IMR-90 (cell line): ENCODE data around the gene ABHD1. TPM values are rescaled to one million over a fixed set of nuclear protein-coding genes. Genes with fewer than 3 reads are reported as not detected.
A peak's percentile ranks its signal among the peaks of the same experiment; 100 is the strongest.

Experiments
- ATAC-seq: fragments of 200-7000 bp; cut with Tn5 transposase; 2 replicates; pipeline ENCODE4 v1.9.1; 2020; ENCODE audit warnings: low read depth, mild to moderate bottlenecking, moderate library complexity
- BruUV-seq: library from RNA; stranded (reverse); fragments of 400-500 nt; replicated peaks from 2 replicates; lab custom pipeline; 2021; lab: Mats Ljungman, UMichigan
- CTCF ChIA-PET: fragments of 300-600 bp; formaldehyde crosslinking; extraction: SDS; loops from one replicate; lab custom pipeline; 2021; ENCODE audit warnings: antibody characterized with exemption; lab: Yijun Ruan, JAX
- POLR2A ChIA-PET: fragments of 300-600 bp; sonication (Branson Sonifier 250); formaldehyde crosslinking; loops from one replicate; lab custom pipeline; 2022; ENCODE audit warnings: antibody characterized with exemption; ENCODE audit not compliant: unreplicated experiment; lab: Charles Lee
- DNase-seq: peaks from one replicate; pipeline ENCODE4 v3.0.0; 2013
- H2AFZ ChIP-seq: replicated peaks from 2 replicates; pipeline ENCODE3; 2013; ENCODE audit warnings: low read length, mild to moderate bottlenecking; ENCODE audit not compliant: poor library complexity
- H2AK5ac ChIP-seq: 2 replicates; pipeline ENCODE4 v1.6.1; 2013; ENCODE audit warnings: low read depth, low read length, inconsistent platforms
- H2AK9ac ChIP-seq: replicated peaks from 2 replicates; pipeline ENCODE3; 2013; ENCODE audit warnings: mild to moderate bottlenecking, low read depth, low read length, moderate library complexity; ENCODE audit not compliant: poor library complexity
- H2BK120ac ChIP-seq: 2 replicates; pipeline ENCODE4 v1.6.1; 2013; ENCODE audit warnings: low read depth, low read length, inconsistent platforms
- H2BK15ac ChIP-seq: 3 replicates; pipeline ENCODE4 v1.6.1; 2013; ENCODE audit warnings: low read depth, low read length, inconsistent platforms
- H2BK20ac ChIP-seq: 2 replicates; pipeline ENCODE4 v1.6.1; 2013; ENCODE audit warnings: low read depth, mild to moderate bottlenecking, inconsistent platforms, low read length, moderate library complexity
- H2BK5ac ChIP-seq: 2 replicates; pipeline ENCODE4 v1.6.1; 2013; ENCODE audit warnings: mild to moderate bottlenecking, low read depth, low read length, inconsistent platforms; ENCODE audit not compliant: poor library complexity, severe bottlenecking
- H3K14ac ChIP-seq: replicated peaks from 2 replicates; pipeline ENCODE4 v1.6.1; 2013; ENCODE audit warnings: low read depth, low read length, inconsistent platforms
- H3K18ac ChIP-seq: 2 replicates; pipeline ENCODE4 v1.6.1; 2013; ENCODE audit warnings: low read depth, low read length, control low read depth
- H3K23ac ChIP-seq: 2 replicates; pipeline ENCODE4 v1.6.1; 2013; ENCODE audit warnings: low read depth, low read length, inconsistent platforms
- H3K27ac ChIP-seq: 2 replicates; pipeline ENCODE4 v1.5.1; 2013; ENCODE audit warnings: mild to moderate bottlenecking, control low read depth, low read length; ENCODE audit not compliant: insufficient read depth
- H3K27me3 ChIP-seq: 2 replicates; pipeline ENCODE4 v1.6.1; 2013; ENCODE audit warnings: low read length; ENCODE audit not compliant: control insufficient read depth, insufficient read depth
- H3K36me3 ChIP-seq: 2 replicates; pipeline ENCODE4 v1.6.1; 2013; ENCODE audit warnings: low read length, mixed read lengths; ENCODE audit not compliant: control insufficient read depth, insufficient read depth
- H3K4ac ChIP-seq: 2 replicates; pipeline ENCODE4 v1.6.1; 2013; ENCODE audit warnings: low read depth, low read length, inconsistent platforms
- H3K4me1 ChIP-seq: 2 replicates; pipeline ENCODE4 v1.6.1; 2013; ENCODE audit warnings: low read length, mixed read lengths; ENCODE audit not compliant: control insufficient read depth, insufficient read depth
- H3K4me2 ChIP-seq: 2 replicates; pipeline ENCODE4 v1.6.1; 2013; ENCODE audit warnings: low read depth, mild to moderate bottlenecking, control low read depth, low read length, moderate library complexity
- H3K4me3 ChIP-seq: 2 replicates; pipeline ENCODE4 v1.5.1; 2013; ENCODE audit warnings: low read depth, mild to moderate bottlenecking, control low read depth, low read length, moderate library complexity; ENCODE audit not compliant: insufficient read depth
- H3K56ac ChIP-seq: 2 replicates; pipeline ENCODE4 v1.6.1; 2013; ENCODE audit warnings: low read length, inconsistent platforms; ENCODE audit not compliant: insufficient read depth; ENCODE audit errors: extremely low read depth
- H3K79me1 ChIP-seq, 2 experiments: 2 replicates each; pipeline ENCODE4 v1.6.1; 2013; ENCODE audit warnings: low read length in 2 of 2, inconsistent platforms in 1 of 2, low read depth in 1 of 2
- H3K9ac ChIP-seq: 2 replicates; pipeline ENCODE4 v1.6.1; 2013; ENCODE audit warnings: low read depth, low read length, control low read depth
- H3K9me1 ChIP-seq: 2 replicates; pipeline ENCODE4 v1.6.1; 2013; ENCODE audit warnings: low read length, inconsistent platforms; ENCODE audit not compliant: insufficient read depth
- H3K9me3 ChIP-seq: 2 replicates; pipeline ENCODE4 v1.6.1; 2013; ENCODE audit warnings: low read length; ENCODE audit not compliant: control insufficient read depth, insufficient read depth
- H4K20me1 ChIP-seq: 2 replicates; pipeline ENCODE4 v1.6.1; 2013; ENCODE audit warnings: low read length, inconsistent platforms; ENCODE audit not compliant: insufficient read depth
- H4K5ac ChIP-seq: 2 replicates; pipeline ENCODE4 v1.6.1; 2013; ENCODE audit warnings: mild to moderate bottlenecking, low read depth, low read length, control low read depth
- H4K8ac ChIP-seq, 2 experiments: 2 replicates each; pipeline ENCODE4 v1.6.1; 2013; ENCODE audit warnings: low read depth in 2 of 2, low read length in 2 of 2, control low read depth in 1 of 2, inconsistent platforms in 1 of 2
- H4K91ac ChIP-seq: 2 replicates; pipeline ENCODE4 v1.6.1; 2013; ENCODE audit warnings: low read depth, low read length, inconsistent platforms; ENCODE audit not compliant: insufficient read depth
- BHLHE40 ChIP-seq: fragments of 150-350 bp; IDR thresholded peaks from 2 replicates; pipeline ENCODE4 v1.6.1; 2016; ENCODE audit warnings: mild to moderate bottlenecking, low read depth, low read length
- CEBPB ChIP-seq: IDR thresholded peaks from 2 replicates; pipeline ENCODE4 v1.6.1; 2012; ENCODE audit warnings: low read depth, low read length, improper control_type of control experiment
- CHD1 ChIP-seq: IDR thresholded peaks from 2 replicates; pipeline ENCODE4 v1.6.1; 2012; ENCODE audit warnings: low read depth, low read length, improper control_type of control experiment
- FOS ChIP-seq: fragments of 150-350 bp; IDR thresholded peaks from 2 replicates; pipeline ENCODE4 v1.6.1; 2016; ENCODE audit warnings: low read depth, low read length
- MAFK ChIP-seq: IDR thresholded peaks from 2 replicates; pipeline ENCODE4 v1.6.1; 2012; ENCODE audit warnings: low read depth, low read length, improper control_type of control experiment
- MAZ ChIP-seq: IDR thresholded peaks from 2 replicates; pipeline ENCODE4 v1.6.1; 2012; ENCODE audit warnings: low read depth, mild to moderate bottlenecking, low read length, improper control_type of control experiment, moderate library complexity, borderline replicate concordance
- MXI1 ChIP-seq: IDR thresholded peaks from 2 replicates; pipeline ENCODE4 v1.6.1; 2012; ENCODE audit warnings: low read depth, mild to moderate bottlenecking, low read length, moderate library complexity, borderline replicate concordance
- NFE2L2 ChIP-seq: fragments of 150-350 bp; IDR thresholded peaks from 2 replicates; pipeline ENCODE4 v1.6.1; 2016; ENCODE audit warnings: low read depth, mild to moderate bottlenecking, low read length
- POLR2A ChIP-seq: IDR thresholded peaks from 2 replicates; pipeline ENCODE4 v1.6.1; 2012; ENCODE audit warnings: mild to moderate bottlenecking, low read depth, low read length
- RAD21 ChIP-seq: IDR thresholded peaks from 2 replicates; pipeline ENCODE4 v1.6.1; 2012; ENCODE audit warnings: low read length, improper control_type of control experiment
- RCOR1 ChIP-seq: IDR thresholded peaks from 2 replicates; pipeline ENCODE4 v1.6.1; 2012; ENCODE audit warnings: mild to moderate bottlenecking, low read length, improper control_type of control experiment; ENCODE audit not compliant: insufficient replicate concordance
- RFX5 ChIP-seq: IDR thresholded peaks from 2 replicates; pipeline ENCODE4 v1.8.0; 2012; ENCODE audit warnings: low read depth, mild to moderate bottlenecking, low read length, moderate library complexity
- SMC3 ChIP-seq: fragments of 150-350 bp; IDR thresholded peaks from 2 replicates; pipeline ENCODE4 v1.6.1; 2016; ENCODE audit warnings: low read depth, mild to moderate bottlenecking, antibody characterized with exemption, low read length, moderate library complexity
- WGBS, 2 experiments: methylation state at CpG; one replicate each; pipeline versions ENCODE4 v1.1.5 to v1.1.7; 2013; ENCODE audit warnings: missing lambda C conversion rate in 2 of 2; ENCODE audit not compliant: insufficient read length in 1 of 2; ENCODE audit errors: extremely low coverage in 2 of 2; 5-methylcytosine and 5-hydroxymethylcytosine counted together
- dilution Hi-C: fragments of 300-500 bp; cut with HindIII; formaldehyde crosslinking; loops from one replicate; pipeline ENCODE4 v1.14.3; 2018; ENCODE audit warnings: low sequenced_read_pairs; ENCODE audit not compliant: unreplicated experiment
- in situ Hi-C: fragments of 300-500 bp; cut with MboI; formaldehyde crosslinking; loops from 3 replicates; pipeline ENCODE4 v1.14.3; 2019; ENCODE audit warnings: low sequenced_read_pairs, inconsistent platforms, mixed read lengths
- intact Hi-C: fragments of 100-400 bp; cut with micrococcal nuclease; formaldehyde crosslinking; loops from 2 replicates; pipeline ENCODE4 v1.10.0; 2022
- polyA plus RNA-seq, 3 experiments: library from polyadenylated mRNA; depleted of rRNA; stranded (reverse); fragments of >200 nt; gene quantifications; 2 replicates each; pipeline ENCODE4 v1.2.3, GENCODE V29; 2012; ENCODE audit warnings: low replicate concordance in 1 of 3
- total RNA-seq: library from RNA; depleted of rRNA; stranded (reverse); fragments of >200 nt; gene quantifications from 2 replicates; pipeline ENCODE4 v1.2.3, GENCODE V29; 2012
- TF ChIP-seq, protein P1 (sequence below): fragments of 150-350 bp; IDR thresholded peaks from 2 replicates; pipeline ENCODE4 v1.6.1; 2016; ENCODE audit warnings: low read depth, mild to moderate bottlenecking, low read length, moderate library complexity, borderline replicate concordance
- TF ChIP-seq, protein P2 (sequence below): conservative IDR thresholded peaks from 2 replicates; pipeline ENCODE4 v1.5.1; 2012; ENCODE audit warnings: mild to moderate bottlenecking, low read depth, low read length, improper control_type of control experiment
- TF ChIP-seq, protein P3 (sequence below): fragments of 150-350 bp; IDR thresholded peaks from 2 replicates; pipeline ENCODE4 v1.6.1; 2017; ENCODE audit warnings: mild to moderate bottlenecking, antibody characterized with exemption, low read length, low read depth

ABHD1 gene
- total and polyA plus RNA-seq, 2 of the 4 experiments (the other 2 are of a cell fraction), result 0.24 TPM; not detected in 1

DNA sequence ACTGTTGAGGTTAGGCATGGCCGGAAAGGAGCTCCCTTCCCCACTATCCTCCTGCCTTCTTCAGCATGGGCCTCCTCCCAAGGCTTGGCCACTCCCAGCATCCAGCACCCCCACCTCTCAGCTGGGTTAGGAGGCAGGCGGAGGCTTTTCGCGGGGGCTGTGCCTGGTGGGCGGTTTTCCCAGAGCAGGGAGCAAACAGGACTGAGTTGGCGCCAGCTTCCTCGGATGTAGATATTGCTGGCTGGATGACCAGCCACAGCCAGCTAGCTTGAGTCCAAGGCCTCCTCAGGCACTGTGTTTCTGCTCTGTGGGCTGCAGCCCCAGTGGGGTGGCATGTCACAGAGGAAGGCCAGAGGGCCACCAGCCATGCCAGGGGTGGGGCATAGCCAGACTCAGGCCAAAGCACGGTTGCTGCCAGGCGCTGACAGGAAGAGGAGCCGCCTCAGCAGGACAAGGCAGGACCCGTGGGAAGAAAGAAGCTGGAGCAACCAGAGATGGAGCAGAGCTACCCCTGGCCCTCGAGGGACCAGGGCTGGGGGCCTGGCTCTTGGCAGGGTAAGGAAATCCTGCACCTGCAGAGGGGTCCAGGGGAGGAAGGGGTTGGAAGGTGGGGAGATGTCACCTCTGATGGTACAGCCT is 25.3 kb downstream of the ABHD1 start, which contains the start of gene TCF23:
TSS of gene TCF23 (plus strand) at position 204 of the 639 bp plus-strand sequence. CDS start at position 334, 130 bp downstream.
- BruUV-seq, result no TSS peak
- no peaks in the 10 kb centered on the region for H3K9me3 ChIP-seq
- no peak for DNase-seq
- H3K9me1 ChIP-seq, result no peaks in the 10 kb centered on the region; the same call in 1 of the 2 replicates
- intact Hi-C loops (no loop called here), dilution Hi-C loops (no loop called here), in situ Hi-C loops (no loop called here)
- H3K36me3 ChIP-seq, result no peaks in the 10 kb centered on the region
- H2BK20ac ChIP-seq, result no peak within 1 kb of the TSS
- no peak within 1 kb of the TSS for H2AK5ac ChIP-seq
- H4K91ac ChIP-seq, result no peak within 1 kb of the TSS
- H3K14ac ChIP-seq, result no peak within 1 kb of the TSS
- no peaks in the 10 kb centered on the region for H4K20me1 ChIP-seq
- no peak within 1 kb of the TSS for H2BK5ac ChIP-seq
- peak within 1 kb of the TSS; percentile 5 for H2AFZ ChIP-seq
- H3K4ac ChIP-seq, result no peak within 1 kb of the TSS
- no peak within 1 kb of the TSS for H3K4me2 ChIP-seq
- H3K27ac ChIP-seq, result no peak within 1 kb of the TSS
- no peak for ATAC-seq
- H3K4me1 ChIP-seq, result no peaks in the 10 kb centered on the region
- no peaks in the 10 kb centered on the region for H3K79me1 ChIP-seq
- H2BK15ac ChIP-seq, result no peak within 1 kb of the TSS
- H3K27me3 ChIP-seq, result peaks cover 31% of the 10 kb centered on the region
- no peak within 1 kb of the TSS for H3K56ac ChIP-seq
- ChIA-PET POLR2A (no interaction called here), CTCF (interaction anchor here (0.5 to 0.6 kb wide), 2 partner anchors 13 to 21 kb away, joined by 3 to 5 read pairs; no protein-coding TSS in a partner anchor)
- no peak within 1 kb of the TSS for H3K18ac ChIP-seq
- H4K8ac ChIP-seq, result no peak within 1 kb of the TSS
- H2AK9ac ChIP-seq, result no peak within 1 kb of the TSS
- WGBS, 2 experiments, result 51% methylated on average over 7 of the region's 12 CpGs; no CpG with 5 or more reads in 1 of the 2 experiments
- no peak within 1 kb of the TSS for H3K23ac ChIP-seq
- no peak within 1 kb of the TSS for H4K5ac ChIP-seq
- TF ChIP-seq NFE2L2 (no peak), RCOR1 (no peak), FOS (no peak), POLR2A (no peak), MXI1 (no peak), CHD1 (no peak), RAD21 (no peak), BHLHE40 (no peak), SMC3 (no peak), CEBPB (no peak), RFX5 (no peak), MAFK (no peak), MAZ (no peak)
- TF ChIP-seq, protein P1, sequence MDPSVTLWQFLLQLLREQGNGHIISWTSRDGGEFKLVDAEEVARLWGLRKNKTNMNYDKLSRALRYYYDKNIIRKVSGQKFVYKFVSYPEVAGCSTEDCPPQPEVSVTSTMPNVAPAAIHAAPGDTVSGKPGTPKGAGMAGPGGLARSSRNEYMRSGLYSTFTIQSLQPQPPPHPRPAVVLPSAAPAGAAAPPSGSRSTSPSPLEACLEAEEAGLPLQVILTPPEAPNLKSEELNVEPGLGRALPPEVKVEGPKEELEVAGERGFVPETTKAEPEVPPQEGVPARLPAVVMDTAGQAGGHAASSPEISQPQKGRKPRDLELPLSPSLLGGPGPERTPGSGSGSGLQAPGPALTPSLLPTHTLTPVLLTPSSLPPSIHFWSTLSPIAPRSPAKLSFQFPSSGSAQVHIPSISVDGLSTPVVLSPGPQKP, result no peak
- TF ChIP-seq, protein P2, sequence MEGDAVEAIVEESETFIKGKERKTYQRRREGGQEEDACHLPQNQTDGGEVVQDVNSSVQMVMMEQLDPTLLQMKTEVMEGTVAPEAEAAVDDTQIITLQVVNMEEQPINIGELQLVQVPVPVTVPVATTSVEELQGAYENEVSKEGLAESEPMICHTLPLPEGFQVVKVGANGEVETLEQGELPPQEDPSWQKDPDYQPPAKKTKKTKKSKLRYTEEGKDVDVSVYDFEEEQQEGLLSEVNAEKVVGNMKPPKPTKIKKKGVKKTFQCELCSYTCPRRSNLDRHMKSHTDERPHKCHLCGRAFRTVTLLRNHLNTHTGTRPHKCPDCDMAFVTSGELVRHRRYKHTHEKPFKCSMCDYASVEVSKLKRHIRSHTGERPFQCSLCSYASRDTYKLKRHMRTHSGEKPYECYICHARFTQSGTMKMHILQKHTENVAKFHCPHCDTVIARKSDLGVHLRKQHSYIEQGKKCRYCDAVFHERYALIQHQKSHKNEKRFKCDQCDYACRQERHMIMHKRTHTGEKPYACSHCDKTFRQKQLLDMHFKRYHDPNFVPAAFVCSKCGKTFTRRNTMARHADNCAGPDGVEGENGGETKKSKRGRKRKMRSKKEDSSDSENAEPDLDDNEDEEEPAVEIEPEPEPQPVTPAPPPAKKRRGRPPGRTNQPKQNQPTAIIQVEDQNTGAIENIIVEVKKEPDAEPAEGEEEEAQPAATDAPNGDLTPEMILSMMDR, result no peak
- TF ChIP-seq, protein P3, sequence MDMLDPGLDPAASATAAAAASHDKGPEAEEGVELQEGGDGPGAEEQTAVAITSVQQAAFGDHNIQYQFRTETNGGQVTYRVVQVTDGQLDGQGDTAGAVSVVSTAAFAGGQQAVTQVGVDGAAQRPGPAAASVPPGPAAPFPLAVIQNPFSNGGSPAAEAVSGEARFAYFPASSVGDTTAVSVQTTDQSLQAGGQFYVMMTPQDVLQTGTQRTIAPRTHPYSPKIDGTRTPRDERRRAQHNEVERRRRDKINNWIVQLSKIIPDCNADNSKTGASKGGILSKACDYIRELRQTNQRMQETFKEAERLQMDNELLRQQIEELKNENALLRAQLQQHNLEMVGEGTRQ, result no peak
- no peak within 1 kb of the TSS for H2BK120ac ChIP-seq
- H3K9ac ChIP-seq, result no peak within 1 kb of the TSS
- H3K4me3 ChIP-seq, result no peak within 1 kb of the TSS
